ENCODE results near the gene PYGB. TPM values are rescaled to one million over a fixed set of nuclear protein-coding genes. Genes with fewer than 3 reads are reported as not detected.

The PYGB gene
- total RNA-seq (10 to 100 TPM; 34.0 to 35.6 TPM), polyA plus RNA-seq (10 to 100 TPM; 28.3 to 34.3 TPM)

DNA sequence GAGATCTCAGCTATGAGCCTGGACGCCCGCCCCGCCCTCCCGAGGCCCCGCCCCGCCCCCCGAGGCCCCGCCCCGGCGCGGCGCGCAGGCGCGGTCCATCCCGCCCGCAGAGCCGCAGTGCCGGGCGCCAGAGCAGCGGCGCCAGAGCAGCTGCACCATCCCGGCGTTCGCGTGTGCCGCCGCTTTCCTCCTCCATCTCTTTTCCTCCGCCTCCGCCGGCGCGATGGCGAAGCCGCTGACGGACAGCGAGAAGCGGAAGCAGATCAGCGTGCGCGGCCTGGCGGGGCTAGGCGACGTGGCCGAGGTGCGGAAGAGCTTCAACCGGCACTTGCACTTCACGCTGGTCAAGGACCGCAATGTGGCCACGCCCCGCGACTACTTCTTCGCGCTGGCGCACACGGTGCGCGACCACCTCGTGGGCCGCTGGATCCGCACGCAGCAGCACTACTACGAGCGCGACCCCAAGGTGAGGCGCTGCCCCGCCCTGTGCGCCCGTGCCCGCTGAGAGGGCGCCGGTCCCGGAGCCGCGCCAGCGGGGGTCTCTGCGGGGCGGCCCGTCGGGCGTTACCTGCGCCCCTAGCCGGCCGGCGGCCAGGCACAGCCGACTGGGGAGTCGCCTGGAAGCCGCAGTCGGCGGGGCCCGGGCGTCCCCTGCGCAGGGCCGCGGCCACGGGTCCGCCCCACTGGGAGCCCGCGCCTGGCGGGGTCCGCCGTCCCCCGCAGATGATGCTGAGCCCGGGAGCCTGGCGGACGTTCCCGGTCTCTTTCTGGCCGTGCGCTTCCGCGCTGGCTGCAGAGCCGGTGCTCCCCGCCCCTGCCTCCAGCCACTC lies at the start of gene PYGB:
PYGB (plus strand) TSS at position 130 of the 830 bp plus-strand sequence; CDS start at position 224, 94 bp downstream.
- Histone ChIP-seq H3K9me3 (ENCODE audit: control insufficient read depth in 1 of 2, low read length in 2 of 2) (no peaks in the 10 kb centered on the region), H3K36me3 (ENCODE audit: insufficient read depth, low read length) (no peaks in the 10 kb centered on the region), H3K27ac (ENCODE audit: low read depth, low read length) (peak within 1 kb of the TSS; percentile 59), H3K4me3 (ENCODE audit: low read length in 2 of 2) (peak within 1 kb of the TSS; percentile 65 to 94), H3K4me1 (ENCODE audit: insufficient read depth, low read length) (peaks cover 30% of the 10 kb centered on the region), H3K27me3 (ENCODE audit: insufficient read depth, low read length) (no peaks in the 10 kb centered on the region)
- H3K27me3 Mint-ChIP-seq, result peaks cover 0 to 2% of the 10 kb centered on the region in 2 donors
- ChIA-PET POLR2A (ENCODE audit: partially characterized antibody) (interaction anchor here (0.7 to 3.9 kb wide), 9 partner anchors 25 to 1827 kb away, joined by 3 to 34 read pairs (median 4); partner anchors contain the start of genes ACSS1, APMAP, ENTPD6 and NAPB), CTCF (ENCODE audit: partially characterized antibody) (interaction anchor here (0.8 to 1.3 kb wide), 3 partner anchors 52 to 254 kb away, joined by 3 to 4 read pairs (median 3); partner anchors contain the start of genes ENTPD6 and GINS1)
- peaks cover 0 to 7% (median 3%) of the 10 kb centered on the region in 8 donors for H3K9me3 Mint-ChIP-seq
- H3K4me3 Mint-ChIP-seq, result peak within 1 kb of the TSS; percentile 94 to 97 (median 95)
- intact Hi-C loops (cut with micrococcal nuclease), result loop anchor here (1.0 to 5.0 kb wide), 4 partner anchors 53 to 256 kb away; partner anchors contain the start of genes ABHD12, ACSS1, APMAP and ENTPD6
- peak within 1 kb of the TSS; percentile 69 to 94 (median 92) for H3K27ac Mint-ChIP-seq
- H3K4me1 Mint-ChIP-seq, result peaks cover 25 to 55% (median 38%) of the 10 kb centered on the region in 4 donors
- peaks cover 4 to 8% of the 10 kb centered on the region in 2 donors for H3K36me3 Mint-ChIP-seq
- peak; percentile 63 to 80 (median 72) for DNase-seq

DNA sequence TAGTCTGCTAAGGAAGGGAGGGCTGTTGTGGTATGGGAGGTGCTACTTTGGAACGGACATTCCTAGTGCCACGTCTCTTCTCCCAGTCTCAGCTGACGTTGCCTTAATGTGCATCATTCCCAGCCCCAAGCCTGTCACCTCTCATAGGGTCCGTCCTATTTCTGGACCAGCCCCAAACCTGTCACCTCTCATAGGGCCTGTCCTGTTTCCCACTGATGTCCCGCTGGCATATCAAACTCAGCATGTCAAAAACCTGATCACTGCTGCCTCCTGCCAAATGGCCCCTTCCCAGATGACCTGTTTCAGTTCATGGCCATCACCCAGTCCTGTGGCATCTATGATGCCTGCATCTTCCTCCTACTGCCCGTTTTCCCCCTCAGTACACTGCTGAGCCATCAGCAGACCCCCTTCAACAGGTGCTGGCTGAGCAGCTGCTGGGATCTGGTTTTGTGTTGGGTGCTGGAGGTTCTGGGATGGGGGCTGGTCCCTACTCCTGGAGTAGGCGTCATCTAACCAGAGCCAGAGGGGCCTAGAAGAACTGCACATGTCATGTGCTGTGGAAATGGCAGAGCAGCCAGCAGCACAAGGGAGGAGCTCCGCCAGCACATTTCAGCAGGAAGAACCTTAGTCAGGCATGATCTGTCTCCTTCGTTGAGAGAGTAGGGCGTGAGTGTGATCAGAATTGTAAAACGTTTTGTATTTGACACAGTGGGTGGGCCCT lies 49.1 kb upstream of the PYGB start:
- H3K4me1 ChIP-seq (ENCODE audit: insufficient read depth, low read length), result peaks cover 28% of the 10 kb centered on the region
- no peaks in the 10 kb centered on the region for H3K27me3 Mint-ChIP-seq
- DNase-seq, result no peak
- no peaks in the 10 kb centered on the region for H3K9me3 Mint-ChIP-seq
- H3K36me3 Mint-ChIP-seq, result peaks cover 9 to 11% of the 10 kb centered on the region in 2 donors
- no peak overlapping the region for H3K4me3 ChIP-seq (ENCODE audit: low read length in 2 of 2)
- peaks cover 48 to 71% (median 58%) of the 10 kb centered on the region in 4 donors for H3K4me1 Mint-ChIP-seq
- H3K9me3 ChIP-seq (ENCODE audit: control insufficient read depth in 1 of 2, low read length in 2 of 2), result no peaks in the 10 kb centered on the region
- intact Hi-C loops (cut with micrococcal nuclease), result loop anchor here (5.0 kb wide), 3 partner anchors 498 to 1777 kb away; partner anchors contain the start of genes NAPB and ZNF337
- no peaks in the 10 kb centered on the region for H3K27me3 ChIP-seq (ENCODE audit: insufficient read depth, low read length)
- H3K27ac ChIP-seq (ENCODE audit: low read depth, low read length), result no peak overlapping the region
- no peak overlapping the region for H3K4me3 Mint-ChIP-seq
- CTCF ChIA-PET (ENCODE audit: partially characterized antibody), result interaction anchor here (0.9 kb wide), 1 partner anchor 10 kb away, joined by 4 read pairs; no protein-coding TSS in a partner anchor
- peak overlapping the region in 6 of 7 donors; percentile 17 to 92 (median 37) for H3K27ac Mint-ChIP-seq
- POLR2A ChIA-PET (ENCODE audit: partially characterized antibody), result no interaction called here
- H3K36me3 ChIP-seq (ENCODE audit: insufficient read depth, low read length), result no peaks in the 10 kb centered on the region

DNA sequence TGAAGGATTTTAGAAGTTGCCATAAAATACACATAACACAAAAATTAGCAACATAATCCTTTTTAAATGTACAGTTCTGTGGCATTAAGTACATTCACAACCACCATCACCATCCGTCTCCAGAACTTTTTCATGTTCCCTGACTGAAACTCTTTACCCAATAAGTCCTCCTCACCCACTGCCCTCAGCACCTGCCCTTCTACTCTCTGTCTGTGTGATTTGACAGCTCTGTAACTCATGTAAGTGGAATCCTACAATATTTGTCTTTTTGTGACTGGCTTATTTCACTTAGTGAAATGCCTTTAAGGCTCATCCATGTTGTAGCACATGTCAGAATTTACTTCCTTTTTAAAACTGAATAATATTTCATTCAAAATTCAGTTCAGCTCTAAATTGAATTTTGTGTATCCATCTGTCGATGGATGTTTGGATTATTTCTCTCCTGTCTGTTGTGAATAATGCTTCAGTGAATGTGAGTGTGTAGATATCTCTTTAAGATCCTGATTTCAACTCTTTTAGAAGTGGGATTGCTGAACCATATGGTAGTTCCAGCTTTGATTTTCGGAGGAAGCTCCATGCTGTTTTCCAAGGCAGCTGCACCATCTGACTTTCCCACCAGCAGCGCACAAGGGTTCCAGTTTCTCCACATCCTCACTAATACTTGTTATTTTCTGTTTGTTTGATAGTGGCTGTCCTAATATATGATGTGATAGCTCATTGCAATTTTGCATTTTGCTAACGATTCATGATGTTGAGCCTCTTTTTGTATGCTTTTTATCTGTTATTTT lies 48.2 kb upstream of the PYGB start:
- POLR2A ChIA-PET (ENCODE audit: partially characterized antibody), result interaction anchor here (1.1 kb wide), 1 partner anchor 51 kb away, joined by 3 read pairs; no protein-coding TSS in a partner anchor
- no peak overlapping the region for H3K4me3 ChIP-seq (ENCODE audit: low read length in 2 of 2)
- intact Hi-C loops (cut with micrococcal nuclease), result loop anchor here (5.0 kb wide), 3 partner anchors 498 to 1777 kb away; partner anchors contain the start of genes NAPB and ZNF337
- H3K27me3 ChIP-seq (ENCODE audit: insufficient read depth, low read length), result no peaks in the 10 kb centered on the region
- Mint-ChIP-seq H3K27ac (peak overlapping the region in 4 of 7 donors; percentile 4 to 92 (median 28)), H3K36me3 (peaks cover 9 to 11% of the 10 kb centered on the region in 2 donors), H3K4me3 (peak overlapping the region in 2 of 8 donors; percentile 13 to 23), H3K9me3 (no peaks in the 10 kb centered on the region), H3K4me1 (peaks cover 47 to 67% (median 59%) of the 10 kb centered on the region in 4 donors), H3K27me3 (no peaks in the 10 kb centered on the region)
- CTCF ChIA-PET (ENCODE audit: partially characterized antibody), result interaction anchor here (0.9 kb wide), 1 partner anchor 11 kb away, joined by 4 read pairs; no protein-coding TSS in a partner anchor
- no peak for DNase-seq
- no peaks in the 10 kb centered on the region for H3K36me3 ChIP-seq (ENCODE audit: insufficient read depth, low read length)
- no peak overlapping the region for H3K27ac ChIP-seq (ENCODE audit: low read depth, low read length)
- H3K4me1 ChIP-seq (ENCODE audit: insufficient read depth, low read length), result peaks cover 24% of the 10 kb centered on the region
- no peaks in the 10 kb centered on the region for H3K9me3 ChIP-seq (ENCODE audit: control insufficient read depth in 1 of 2, low read length in 2 of 2)

DNA sequence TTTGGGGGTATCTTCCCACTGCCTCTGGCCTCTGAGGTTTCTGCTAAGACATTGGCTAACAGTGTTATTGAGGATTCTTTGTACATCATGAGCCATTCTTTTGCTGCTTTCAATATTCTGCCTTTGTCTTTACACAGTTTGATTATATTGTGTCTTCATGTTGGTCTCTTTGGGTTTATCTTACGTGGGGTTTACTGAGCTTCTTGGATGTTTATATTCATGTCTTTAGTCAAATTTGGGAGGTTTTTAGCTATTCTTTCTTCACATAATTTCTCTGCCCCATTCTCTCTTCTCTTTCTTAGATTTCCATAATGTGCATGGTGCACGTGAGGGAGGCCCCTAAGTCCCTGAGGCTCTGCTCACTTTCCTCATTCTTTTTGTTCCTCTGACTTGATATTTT lies 44.8 kb upstream of the PYGB start:
- H3K4me1 ChIP-seq (ENCODE audit: insufficient read depth, low read length), result no peaks in the 10 kb centered on the region
- intact Hi-C loops (cut with micrococcal nuclease), result no loop called here
- H3K27ac ChIP-seq (ENCODE audit: low read depth, low read length), result no peak overlapping the region
- H3K9me3 Mint-ChIP-seq, result no peaks in the 10 kb centered on the region
- H3K36me3 Mint-ChIP-seq, result peaks cover 12 to 13% of the 10 kb centered on the region in 2 donors
- H3K9me3 ChIP-seq (ENCODE audit: control insufficient read depth in 1 of 2, low read length in 2 of 2), result no peaks in the 10 kb centered on the region
- no peak overlapping the region for H3K27ac Mint-ChIP-seq
- H3K36me3 ChIP-seq (ENCODE audit: insufficient read depth, low read length), result no peaks in the 10 kb centered on the region
- POLR2A ChIA-PET (ENCODE audit: partially characterized antibody), result interaction anchor here (2.2 kb wide), 1 partner anchor 8 kb away, joined by 11 read pairs; the partner anchor contains the start of gene ENTPD6
- H3K27me3 ChIP-seq (ENCODE audit: insufficient read depth, low read length), result no peaks in the 10 kb centered on the region
- H3K4me1 Mint-ChIP-seq, result peaks cover 28 to 43% (median 43%) of the 10 kb centered on the region in 4 donors
- H3K4me3 Mint-ChIP-seq, result no peak overlapping the region
- CTCF ChIA-PET (ENCODE audit: partially characterized antibody), result no interaction called here
- H3K4me3 ChIP-seq (ENCODE audit: low read length in 2 of 2), result no peak overlapping the region
- no peak for DNase-seq
- H3K27me3 Mint-ChIP-seq, result no peaks in the 10 kb centered on the region

DNA sequence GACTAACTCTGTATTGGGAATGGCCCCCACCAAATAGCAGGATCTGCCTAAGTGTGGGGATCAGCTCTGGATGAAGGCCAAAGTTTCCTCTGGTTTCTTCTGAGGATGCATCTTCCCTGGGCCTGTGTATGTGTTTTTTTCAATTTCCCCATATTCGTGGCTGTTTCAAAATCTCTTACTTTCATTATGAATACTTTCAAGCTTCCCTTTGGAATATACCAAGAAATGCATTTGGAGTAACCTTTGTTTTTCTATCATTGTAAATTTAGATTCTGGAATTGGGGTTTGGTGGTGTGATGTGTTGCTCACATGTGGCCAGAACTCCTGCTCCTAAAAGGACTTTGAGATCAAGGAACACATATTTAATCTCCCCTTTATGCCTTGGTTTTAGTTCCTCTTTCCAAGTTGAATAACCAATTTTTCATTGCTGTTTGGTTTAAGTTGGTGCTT lies 44.0 kb upstream of the PYGB start:
- Histone ChIP-seq H3K4me3 (ENCODE audit: low read length in 2 of 2) (no peak overlapping the region), H3K4me1 (ENCODE audit: insufficient read depth, low read length) (no peaks in the 10 kb centered on the region), H3K36me3 (ENCODE audit: insufficient read depth, low read length) (no peaks in the 10 kb centered on the region), H3K27ac (ENCODE audit: low read depth, low read length) (no peak overlapping the region), H3K27me3 (ENCODE audit: insufficient read depth, low read length) (no peaks in the 10 kb centered on the region), H3K9me3 (ENCODE audit: control insufficient read depth in 1 of 2, low read length in 2 of 2) (no peaks in the 10 kb centered on the region)
- Mint-ChIP-seq H3K9me3 (no peaks in the 10 kb centered on the region), H3K27ac (peak overlapping the region in 2 of 7 donors; percentile 2 to 8), H3K27me3 (no peaks in the 10 kb centered on the region), H3K36me3 (peaks cover 12 to 14% of the 10 kb centered on the region in 2 donors), H3K4me1 (peaks cover 24 to 40% (median 38%) of the 10 kb centered on the region in 4 donors), H3K4me3 (no peak overlapping the region)
- intact Hi-C loops (cut with micrococcal nuclease), result no loop called here
- no peak for DNase-seq
- CTCF ChIA-PET (ENCODE audit: partially characterized antibody), result interaction anchor here (1.2 kb wide), 1 partner anchor 195 kb away, joined by 4 read pairs; no protein-coding TSS in a partner anchor
- POLR2A ChIA-PET (ENCODE audit: partially characterized antibody), result interaction anchor here (2.2 kb wide), 1 partner anchor 9 kb away, joined by 11 read pairs; the partner anchor contains the start of gene ENTPD6

DNA sequence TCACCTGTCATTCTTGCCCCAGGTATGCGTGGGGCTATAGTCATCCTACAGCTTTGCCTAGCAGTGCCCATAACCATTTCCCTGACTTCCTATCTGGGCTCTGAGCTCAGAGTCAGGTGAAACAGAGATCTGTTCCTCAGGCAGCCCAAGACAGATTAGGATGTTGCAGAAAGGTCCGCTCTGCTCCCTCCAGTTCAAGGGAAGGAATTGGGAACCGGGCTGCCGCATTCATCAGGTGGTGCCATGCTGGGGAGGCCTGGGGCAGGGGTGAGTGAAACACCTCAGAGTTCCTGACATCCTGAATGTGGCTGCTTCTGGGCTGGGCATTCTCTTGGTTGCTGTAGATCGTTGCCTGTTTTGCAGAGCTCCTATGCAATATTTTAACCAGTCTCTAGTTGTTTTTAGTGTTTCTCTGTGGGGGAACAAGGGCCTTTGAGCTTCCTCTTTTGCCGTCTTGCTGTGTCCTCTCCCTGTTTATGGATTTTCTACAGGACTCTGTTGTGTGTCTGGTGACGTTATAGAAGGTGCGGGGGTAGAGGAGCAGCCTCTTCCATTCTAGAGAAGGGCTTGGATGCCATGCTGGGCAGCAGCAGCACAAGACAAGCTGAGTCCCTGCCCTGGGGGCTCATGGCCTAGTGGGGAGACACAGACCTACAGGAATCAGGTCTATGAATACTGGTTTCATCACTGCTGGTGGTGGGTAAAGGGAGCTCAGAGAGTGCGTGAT lies 43.2 kb upstream of the PYGB start:
- intact Hi-C loops (cut with micrococcal nuclease), result no loop called here
- peaks cover 14 to 16% of the 10 kb centered on the region in 2 donors for H3K36me3 Mint-ChIP-seq
- H3K27me3 Mint-ChIP-seq, result no peaks in the 10 kb centered on the region
- ChIA-PET POLR2A (ENCODE audit: partially characterized antibody) (interaction anchor here (2.2 kb wide), 1 partner anchor 10 kb away, joined by 11 read pairs; the partner anchor contains the start of gene ENTPD6), CTCF (ENCODE audit: partially characterized antibody) (interaction anchor here (1.2 kb wide), 1 partner anchor 195 kb away, joined by 4 read pairs; no protein-coding TSS in a partner anchor)
- no peak for DNase-seq
- Histone ChIP-seq H3K9me3 (ENCODE audit: control insufficient read depth in 1 of 2, low read length in 2 of 2) (no peaks in the 10 kb centered on the region), H3K4me1 (ENCODE audit: insufficient read depth, low read length) (no peaks in the 10 kb centered on the region), H3K27me3 (ENCODE audit: insufficient read depth, low read length) (no peaks in the 10 kb centered on the region), H3K36me3 (ENCODE audit: insufficient read depth, low read length) (no peaks in the 10 kb centered on the region), H3K27ac (ENCODE audit: low read depth, low read length) (no peak overlapping the region), H3K4me3 (ENCODE audit: low read length in 2 of 2) (no peak overlapping the region)
- H3K9me3 Mint-ChIP-seq, result no peaks in the 10 kb centered on the region
- H3K27ac Mint-ChIP-seq, result peak overlapping the region in 3 of 7 donors; percentile 29 to 72 (median 62)
- peaks cover 19 to 34% (median 30%) of the 10 kb centered on the region in 4 donors for H3K4me1 Mint-ChIP-seq
- no peak overlapping the region for H3K4me3 Mint-ChIP-seq

Measured in CD4-positive, alpha-beta memory T cell (primary cell).